Ovary (tissue), 3 donors: ENCODE data around the gene MBD3.

ENCODE experiments used
- EP300 ChIP-seq: sonication (generic); formaldehyde crosslinking; IDR thresholded peaks from one replicate; pipeline ENCODE4 v1.6.1; 2017; ENCODE audit warnings: antibody characterized with exemption
- TF ChIP-seq, protein P1 (sequence below), 3 donors: fragments of 450-650 bp in 2 of 3; fragments of 200-600 bp in 1 of 3; IDR thresholded peaks; one replicate each; pipeline versions ENCODE4 v1.5.1 to v1.8.0; 2016 to 2022; ENCODE audit warnings: antibody characterized with exemption in 3 of 3, mild to moderate bottlenecking in 1 of 3
- donor health status: DM: no; HTN: no; CAD: no.

DNA sequence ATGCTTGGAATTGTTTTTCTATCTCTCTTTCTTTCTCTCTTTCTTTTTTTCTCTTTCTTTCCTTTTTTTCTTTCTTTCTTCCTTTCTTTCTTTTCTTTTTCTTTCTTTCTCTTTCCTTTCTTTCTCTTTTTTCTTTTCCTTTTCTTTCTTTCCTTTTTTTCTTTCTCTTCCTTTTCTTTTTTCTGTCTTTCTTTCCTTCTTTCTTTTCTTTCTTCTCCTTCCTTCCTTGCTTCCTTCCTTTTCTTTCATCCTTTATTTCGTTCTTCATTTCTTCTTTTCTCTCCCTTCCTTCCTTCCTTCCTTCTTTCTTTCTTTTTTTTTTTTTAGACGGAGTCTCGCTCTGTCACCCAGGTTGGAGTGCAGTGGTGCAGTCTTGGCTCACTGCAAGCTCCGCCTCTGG is 22.7 kb downstream of the MBD3 start:
- TF ChIP-seq, protein P1, sequence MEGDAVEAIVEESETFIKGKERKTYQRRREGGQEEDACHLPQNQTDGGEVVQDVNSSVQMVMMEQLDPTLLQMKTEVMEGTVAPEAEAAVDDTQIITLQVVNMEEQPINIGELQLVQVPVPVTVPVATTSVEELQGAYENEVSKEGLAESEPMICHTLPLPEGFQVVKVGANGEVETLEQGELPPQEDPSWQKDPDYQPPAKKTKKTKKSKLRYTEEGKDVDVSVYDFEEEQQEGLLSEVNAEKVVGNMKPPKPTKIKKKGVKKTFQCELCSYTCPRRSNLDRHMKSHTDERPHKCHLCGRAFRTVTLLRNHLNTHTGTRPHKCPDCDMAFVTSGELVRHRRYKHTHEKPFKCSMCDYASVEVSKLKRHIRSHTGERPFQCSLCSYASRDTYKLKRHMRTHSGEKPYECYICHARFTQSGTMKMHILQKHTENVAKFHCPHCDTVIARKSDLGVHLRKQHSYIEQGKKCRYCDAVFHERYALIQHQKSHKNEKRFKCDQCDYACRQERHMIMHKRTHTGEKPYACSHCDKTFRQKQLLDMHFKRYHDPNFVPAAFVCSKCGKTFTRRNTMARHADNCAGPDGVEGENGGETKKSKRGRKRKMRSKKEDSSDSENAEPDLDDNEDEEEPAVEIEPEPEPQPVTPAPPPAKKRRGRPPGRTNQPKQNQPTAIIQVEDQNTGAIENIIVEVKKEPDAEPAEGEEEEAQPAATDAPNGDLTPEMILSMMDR (IDR thresholded peaks at IDR 0.05): no peak
- no peak for TF ChIP-seq EP300
